Liver (tissue), 9 donors: ENCODE results near the gene KIF18B. TPM values are rescaled to one million over a fixed set of nuclear protein-coding genes. Genes with fewer than 3 reads are reported as not detected.
A peak's percentile ranks its signal among the peaks of the same experiment; 100 is the strongest.

Experiments
- DNase-seq: peaks from one replicate; pipeline ENCODE4 v3.0.0-alpha.2; 2017; ENCODE audit warnings: low spot score
- H3K27ac ChIP-seq, 2 donors: one replicate each; pipeline ENCODE4 v1.7.0; 2013; ENCODE audit warnings: inconsistent platforms in 2 of 2, low read length in 2 of 2, control low read depth in 1 of 2, low read depth in 1 of 2, mild to moderate bottlenecking in 1 of 2
- H3K27me3 ChIP-seq, 4 donors: one replicate each; pipeline versions ENCODE4 v1.6.1 to v1.7.0; 2013; ENCODE audit warnings: low read length in 3 of 4, inconsistent platforms in 1 of 4, mild to moderate bottlenecking in 1 of 4, moderate library complexity in 1 of 4; ENCODE audit not compliant: control insufficient read depth in 4 of 4, insufficient read depth in 4 of 4
- H3K36me3 ChIP-seq, 4 donors: one replicate each; pipeline versions ENCODE4 v1.6.1 to v1.7.0; 2013; ENCODE audit warnings: low read length in 3 of 4, mild to moderate bottlenecking in 3 of 4, low read depth in 1 of 4, moderate library complexity in 1 of 4; ENCODE audit not compliant: control insufficient read depth in 4 of 4, insufficient read depth in 3 of 4
- H3K4me1 ChIP-seq, 4 donors: one replicate each; pipeline versions ENCODE4 v1.6.1 to v1.7.0; 2013; ENCODE audit warnings: low read length in 3 of 4, mild to moderate bottlenecking in 3 of 4, moderate library complexity in 1 of 4; ENCODE audit not compliant: control insufficient read depth in 4 of 4, insufficient read depth in 4 of 4
- H3K4me3 ChIP-seq, 3 donors: one replicate each; pipeline versions ENCODE4 v1.6.1 to v1.7.0; 2013; ENCODE audit warnings: low read length in 3 of 3, control low read depth in 1 of 3, low read depth in 1 of 3, mild to moderate bottlenecking in 1 of 3
- H3K9ac ChIP-seq, 2 donors: one replicate each; pipeline ENCODE4 v1.7.0; 2013; ENCODE audit warnings: low read length in 2 of 2, mild to moderate bottlenecking in 2 of 2, moderate library complexity in 2 of 2, control low read depth in 1 of 2, low read depth in 1 of 2
- H3K9me3 ChIP-seq, 4 donors: one replicate each; pipeline versions ENCODE4 v1.6.1 to v1.7.0; 2013; ENCODE audit warnings: low read length in 3 of 4; ENCODE audit not compliant: control insufficient read depth in 4 of 4
- CTCF ChIP-seq: fragments of 150-350 bp; IDR thresholded peaks from 2 replicates; pipeline ENCODE4 v1.5.1; 2017; ENCODE audit warnings: improper control_type of control experiment, low read depth, low read length; ENCODE audit not compliant: missing input control
- FOXA2 ChIP-seq: IDR thresholded peaks from 2 replicates; pipeline ENCODE4 v1.6.1; 2016; ENCODE audit warnings: antibody characterized with exemption
- GABPA ChIP-seq, 2 donors: IDR thresholded peaks in 1 of 2; conservative IDR thresholded peaks in 1 of 2; 2 replicates each; pipeline ENCODE4 v1.6.1; 2016; ENCODE audit warnings: antibody characterized with exemption in 2 of 2, mild to moderate bottlenecking in 1 of 2, moderate library complexity in 1 of 2
- HNF4A ChIP-seq, 2 donors: conservative IDR thresholded peaks; 2 replicates each; pipeline ENCODE4 v1.6.1; 2016; ENCODE audit warnings: antibody characterized with exemption in 2 of 2, mild to moderate bottlenecking in 2 of 2
- HNF4G ChIP-seq: IDR thresholded peaks from 2 replicates; pipeline ENCODE4 v1.6.1; 2016; ENCODE audit warnings: antibody characterized with exemption
- MAX ChIP-seq: IDR thresholded peaks from 2 replicates; pipeline ENCODE4 v1.6.1; 2016; ENCODE audit warnings: antibody characterized with exemption
- NR2F2 ChIP-seq: IDR thresholded peaks from 2 replicates; pipeline ENCODE4 v1.6.1; 2016; ENCODE audit warnings: antibody characterized with exemption
- RAD21 ChIP-seq, 2 donors: IDR thresholded peaks; 2 replicates each; pipeline ENCODE4 v1.6.1; 2016; ENCODE audit warnings: antibody characterized with exemption in 2 of 2, mild to moderate bottlenecking in 2 of 2
- SP1 ChIP-seq: IDR thresholded peaks from 2 replicates; pipeline ENCODE4 v1.6.1; 2018; ENCODE audit warnings: antibody characterized with exemption, mild to moderate bottlenecking
- TAF1 ChIP-seq: conservative IDR thresholded peaks from 2 replicates; pipeline ENCODE4 v1.6.1; 2016; ENCODE audit warnings: antibody characterized with exemption, mild to moderate bottlenecking
- YY1 ChIP-seq: IDR thresholded peaks from 2 replicates; pipeline ENCODE4 v1.6.1; 2016; ENCODE audit warnings: antibody characterized with exemption, mild to moderate bottlenecking
- WGBS: extraction: QIAGEN DNeasy Blood & Tissue Kit; methylation state at CpG from one replicate; pipeline ENCODE4 v1.1.7; 2013; 5-methylcytosine and 5-hydroxymethylcytosine counted together
- polyA plus RNA-seq, 2 donors: library from polyadenylated mRNA; stranded (reverse) in 1 of 2; unstranded in 1 of 2; fragments of 200-250 nt in 1 of 2; fragments of >200 nt in 1 of 2; fragmentation: Nextera tagmentation in 1 of 2; extraction: Ambion mirVana in 1 of 2; gene quantifications; one replicate each; pipeline versions ENCODE4 v1.2.1 to v1.2.3, GENCODE V29; 2013 to 2015
- total RNA-seq, 2 donors: library from RNA; depleted of rRNA; stranded (reverse); fragments of >200 nt; gene quantifications; one replicate each; pipeline ENCODE4 v1.2.3, GENCODE V29; 2014
- donor health status: healthy.
- donor health status: healthy.
- donor health status: healthy.
- donor health status: healthy.
- donor health status: healthy.

The KIF18B gene
- total and polyA plus RNA-seq, 4 donors, result under 0.01 to 11.9 (median 0.48) TPM

DNA sequence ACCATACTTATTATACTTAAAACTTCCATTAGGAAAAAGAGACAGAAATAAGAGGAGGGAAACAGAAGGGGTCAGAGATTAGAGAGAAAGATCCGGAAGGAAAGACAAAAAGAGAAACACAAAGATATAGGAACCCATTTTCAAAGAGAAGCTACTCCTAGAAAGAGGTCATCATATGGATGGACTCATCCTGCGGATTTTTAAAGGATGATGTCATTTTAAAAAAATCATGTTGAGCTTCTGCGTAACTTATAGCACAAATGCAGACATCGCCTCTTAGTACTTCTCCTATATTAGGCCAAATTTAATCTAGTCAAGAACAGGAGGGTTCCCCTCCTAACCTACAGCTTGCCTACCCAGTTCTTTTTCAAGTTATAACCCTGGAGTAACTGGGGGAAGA, 66.4 kb downstream of the KIF18B start (continued):
- no peak for TF ChIP-seq CTCF
- TF ChIP-seq GABPA (IDR thresholded peaks at IDR 0.05 in 1 of 2, conservative IDR thresholded peaks at IDR 0.05 in 1 of 2), result no peak

DNA sequence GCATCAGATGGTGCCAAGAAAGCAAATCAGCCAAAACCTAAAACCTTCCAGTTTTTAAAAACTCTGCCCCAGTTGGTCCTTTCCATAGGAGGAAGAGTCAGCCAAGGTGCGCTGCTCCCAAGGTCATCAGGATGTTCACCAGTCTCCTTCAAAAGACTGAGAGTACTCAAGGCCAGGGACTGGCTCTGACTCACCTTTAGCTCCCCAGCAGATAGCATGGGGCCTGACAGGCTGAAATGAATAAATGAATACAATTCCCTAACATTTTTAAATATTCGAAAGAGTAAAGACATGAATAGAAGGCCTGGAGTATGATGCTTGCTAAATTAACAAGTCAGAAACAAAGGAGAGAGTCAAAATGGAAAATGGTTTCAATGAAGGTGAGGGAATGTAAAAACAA, 67.5 kb downstream of the KIF18B start:
- WGBS, result 97% methylated on average over 2 of the region's 2 CpGs
- Histone ChIP-seq H3K27ac (no peak overlapping the region), H3K4me3 (no peak overlapping the region), H3K36me3 (peaks cover 9 to 67% (median 46%) of the 10 kb centered on the region in 4 donors), H3K9me3 (no peaks in the 10 kb centered on the region), H3K9ac (no peak overlapping the region), H3K27me3 (no peaks in the 10 kb centered on the region), H3K4me1 (no peaks in the 10 kb centered on the region)
- DNase-seq, result no peak
- TF ChIP-seq SP1 (no peak), FOXA2 (no peak), HNF4G (no peak), CTCF (no peak), MAX (no peak), NR2F2 (no peak), YY1 (no peak), TAF1 (no peak), RAD21 (IDR thresholded peaks at IDR 0.05) (no peak)

DNA sequence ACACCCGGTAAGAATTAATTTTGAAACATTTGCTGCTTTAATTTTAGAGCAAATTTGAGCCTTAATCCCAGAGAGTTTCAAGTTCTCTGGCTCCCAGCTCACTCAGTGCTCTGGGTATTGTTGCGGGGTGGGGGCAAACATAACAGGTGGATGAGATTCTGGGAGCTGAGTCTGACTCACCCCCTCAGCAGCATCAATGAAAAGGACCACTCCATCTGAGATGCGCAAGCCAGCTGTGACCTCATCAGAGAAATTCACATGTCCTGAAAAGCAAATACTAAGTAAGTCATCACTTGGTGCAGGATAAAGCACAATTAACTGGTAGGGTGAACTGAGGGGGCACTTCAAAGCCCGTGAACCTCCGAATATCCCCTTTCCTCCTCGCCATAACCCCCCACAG, 68.2 kb downstream of the KIF18B start:
- Histone ChIP-seq H3K27me3 (no peaks in the 10 kb centered on the region), H3K4me3 (no peak overlapping the region), H3K27ac (no peak overlapping the region), H3K9me3 (no peaks in the 10 kb centered on the region), H3K4me1 (no peaks in the 10 kb centered on the region), H3K9ac (no peak overlapping the region), H3K36me3 (peaks cover 10 to 65% (median 44%) of the 10 kb centered on the region in 4 donors)
- TF ChIP-seq HNF4A (conservative IDR thresholded peaks at IDR 0.05), result no peak
- no peak for DNase-seq
- WGBS, result 90% methylated on average over 6 of the region's 6 CpGs

DNA sequence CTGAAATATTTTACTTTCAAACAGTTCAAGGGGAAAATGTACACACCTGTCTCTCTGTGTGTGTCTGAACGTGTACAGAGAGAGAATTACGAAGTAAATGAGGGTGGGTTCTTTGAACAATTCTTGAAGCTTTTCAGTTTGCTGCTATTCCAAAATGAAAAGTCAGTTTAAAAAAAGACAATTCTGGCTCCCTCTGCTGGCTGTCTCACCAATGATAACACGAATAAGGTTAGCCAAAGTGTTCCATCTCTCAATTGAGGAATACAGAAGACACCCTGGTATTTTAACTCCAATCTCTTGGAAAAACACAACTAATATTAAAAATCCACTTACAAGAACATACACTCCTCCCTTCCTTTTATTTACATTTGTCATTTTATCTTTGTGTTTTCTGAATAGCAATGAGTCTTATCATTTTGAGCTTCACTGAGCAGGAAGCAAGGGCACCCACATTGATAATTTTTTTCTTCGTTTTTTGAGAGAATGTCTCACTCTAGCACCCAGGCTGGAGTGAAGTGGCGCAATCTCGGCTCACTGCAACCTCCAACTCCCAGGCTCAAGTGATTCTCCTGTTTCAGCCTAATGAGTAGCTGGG, 68.8 kb downstream of the KIF18B start:
- Histone ChIP-seq H3K9me3 (no peaks in the 10 kb centered on the region), H3K4me1 (no peaks in the 10 kb centered on the region), H3K27ac (no peak overlapping the region), H3K9ac (no peak overlapping the region), H3K36me3 (peaks cover 14 to 67% (median 48%) of the 10 kb centered on the region in 4 donors), H3K27me3 (no peaks in the 10 kb centered on the region), H3K4me3 (no peak overlapping the region)
- DNase-seq, result peak; percentile 37
- WGBS, result 60% methylated on average over 6 of the region's 6 CpGs
- TF ChIP-seq FOXA2 (no peak), RAD21 (IDR thresholded peaks at IDR 0.05) (peak; percentile 59 to 67), CTCF (peak; percentile 44)
